ENCODE measurements around the gene FBXO15.

The FBXO15 gene

DNA sequence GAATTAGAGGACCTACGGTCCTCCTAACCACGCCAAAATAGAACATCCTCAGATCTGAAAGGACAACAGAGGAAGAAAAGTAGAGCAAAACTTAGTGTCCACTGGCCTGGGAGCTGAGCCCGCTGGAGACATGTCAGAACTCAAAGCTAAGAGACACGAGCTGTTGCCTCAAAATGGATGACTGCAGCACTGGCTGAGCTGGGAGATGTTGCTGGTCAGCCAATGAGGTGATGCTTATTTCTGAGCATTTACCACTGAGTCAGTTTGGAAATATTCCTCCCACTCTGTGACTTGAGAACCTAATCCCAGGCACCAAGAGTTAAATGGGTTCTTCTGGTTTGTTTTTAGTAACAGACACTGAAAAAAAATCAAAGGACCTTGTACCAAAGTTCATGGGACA lies 32.6 kb downstream of the FBXO15 start:
- WGBS, 2 experiments (ENCODE audit: insufficient coverage in 2 of 2) = 83 to 94% methylated on average over 2 to 4 of the region's 4 CpGs
- peaks cover 8% of the 10 kb centered on the region for H3K9me3 ChIP-seq (ENCODE audit: control insufficient read depth, low read length)
- peaks cover 4% of the 10 kb centered on the region for H3K4me1 ChIP-seq (ENCODE audit: control insufficient read depth, insufficient read depth, low read length, poor library complexity, severe bottlenecking)
- H3K4me3 ChIP-seq (ENCODE audit: extremely low read depth, insufficient read depth, low read length, poor library complexity, severe bottlenecking) = no peak overlapping the region
- H3K36me3 ChIP-seq (ENCODE audit: control insufficient read depth, insufficient read depth, low read length) = no peaks in the 10 kb centered on the region
- H3K27ac ChIP-seq (ENCODE audit: low read depth, low read length, severe bottlenecking) = peak overlapping the region; percentile 44

DNA sequence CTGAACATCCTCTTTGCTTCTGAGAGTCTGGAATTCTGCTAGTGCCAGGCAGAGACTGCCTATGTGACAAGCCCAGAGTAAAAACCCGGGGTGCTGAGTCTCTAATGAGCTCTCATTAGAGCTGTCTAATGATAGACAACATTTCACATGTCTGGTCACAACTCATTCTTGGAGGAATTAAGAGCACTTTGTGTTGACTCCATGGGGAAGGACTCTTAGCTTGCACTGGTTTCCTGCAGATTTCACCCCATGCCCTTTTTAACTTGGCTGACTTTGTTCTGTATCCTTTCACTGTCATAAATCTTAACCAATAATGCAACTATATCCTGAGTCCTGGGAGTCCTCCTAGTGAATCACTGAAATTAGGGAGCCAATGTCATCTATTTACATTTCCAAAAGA lies 33.5 kb downstream of the FBXO15 start:
- Histone ChIP-seq H3K9me3 (ENCODE audit: control insufficient read depth, low read length) (peaks cover 8% of the 10 kb centered on the region), H3K4me3 (ENCODE audit: extremely low read depth, insufficient read depth, low read length, poor library complexity, severe bottlenecking) (no peak overlapping the region), H3K27ac (ENCODE audit: low read depth, low read length, severe bottlenecking) (no peak overlapping the region), H3K4me1 (ENCODE audit: control insufficient read depth, insufficient read depth, low read length, poor library complexity, severe bottlenecking) (peaks cover 4% of the 10 kb centered on the region), H3K36me3 (ENCODE audit: control insufficient read depth, insufficient read depth, low read length) (no peaks in the 10 kb centered on the region)
- 38 to 50% methylated on average over 1 of the region's 1 CpG for WGBS, 2 experiments (ENCODE audit: insufficient coverage in 2 of 2)

DNA sequence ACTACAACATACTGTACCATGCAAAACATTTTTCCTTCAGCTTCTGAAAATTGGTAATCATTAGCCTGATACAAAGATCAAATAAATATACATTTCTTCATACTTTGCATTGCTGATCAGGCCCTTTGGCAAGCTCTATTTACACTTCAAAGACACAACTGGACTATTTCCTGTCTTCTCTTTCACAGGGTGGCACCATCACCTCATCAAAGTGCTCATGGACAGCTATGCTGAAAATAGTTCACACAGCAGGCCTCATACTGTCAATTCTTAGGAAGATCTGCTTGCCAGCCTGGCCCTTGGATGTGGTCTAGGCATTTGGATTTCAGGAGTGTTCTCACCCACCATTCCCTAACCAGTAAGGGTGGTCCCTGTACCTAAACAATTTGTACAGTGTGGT lies 33.9 kb downstream of the FBXO15 start:
- H3K36me3 ChIP-seq (ENCODE audit: control insufficient read depth, insufficient read depth, low read length) = no peaks in the 10 kb centered on the region
- H3K4me3 ChIP-seq (ENCODE audit: extremely low read depth, insufficient read depth, low read length, poor library complexity, severe bottlenecking) = no peak overlapping the region
- H3K27ac ChIP-seq (ENCODE audit: low read depth, low read length, severe bottlenecking) = no peak overlapping the region
- peaks cover 8% of the 10 kb centered on the region for H3K9me3 ChIP-seq (ENCODE audit: control insufficient read depth, low read length)
- peaks cover 4% of the 10 kb centered on the region for H3K4me1 ChIP-seq (ENCODE audit: control insufficient read depth, insufficient read depth, low read length, poor library complexity, severe bottlenecking)

DNA sequence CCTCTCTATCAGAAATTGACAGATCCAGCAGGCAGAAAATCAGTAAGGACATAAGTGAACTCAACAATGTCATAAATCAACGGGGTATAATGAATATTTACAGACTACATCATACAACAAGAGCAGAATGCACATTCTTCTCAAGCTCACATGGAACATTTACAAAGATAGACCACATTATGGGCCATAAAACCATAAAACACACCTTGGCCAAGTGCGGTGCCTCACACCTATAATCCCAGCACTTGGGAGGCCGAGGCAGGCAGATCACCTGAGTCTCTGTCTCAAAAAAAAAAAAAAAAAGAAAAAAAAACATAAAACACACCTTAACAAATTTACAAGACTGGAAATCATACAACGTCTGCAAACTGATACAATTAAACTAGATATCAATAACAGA lies 36.7 kb downstream of the FBXO15 start:
- H3K9me3 ChIP-seq (ENCODE audit: control insufficient read depth, low read length) = peaks cover 8% of the 10 kb centered on the region
- WGBS, 2 experiments (ENCODE audit: insufficient coverage in 2 of 2) = 90 to 100% methylated on average over 2 of the region's 4 CpGs
- no peaks in the 10 kb centered on the region for H3K4me1 ChIP-seq (ENCODE audit: control insufficient read depth, insufficient read depth, low read length, poor library complexity, severe bottlenecking)
- H3K36me3 ChIP-seq (ENCODE audit: control insufficient read depth, insufficient read depth, low read length) = no peaks in the 10 kb centered on the region
- no peak overlapping the region for H3K4me3 ChIP-seq (ENCODE audit: extremely low read depth, insufficient read depth, low read length, poor library complexity, severe bottlenecking)
- no peak overlapping the region for H3K27ac ChIP-seq (ENCODE audit: low read depth, low read length, severe bottlenecking)

DNA sequence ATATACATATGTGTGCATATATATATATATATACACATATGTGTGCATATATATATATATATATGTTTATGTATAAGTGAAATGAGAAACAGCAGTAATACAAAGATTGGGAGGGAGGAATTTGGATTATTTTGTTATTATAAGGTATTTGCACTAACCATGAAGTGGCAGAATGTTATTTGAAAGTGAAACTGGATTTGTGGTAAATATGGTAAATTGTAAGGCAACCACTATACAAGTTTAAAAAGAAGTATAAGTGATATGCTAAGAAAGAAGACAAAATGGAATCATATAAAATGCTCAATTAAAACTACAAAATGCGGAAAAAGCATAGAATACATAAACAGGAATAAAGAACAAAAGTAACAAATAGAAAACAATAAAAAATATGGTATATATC lies 37.5 kb downstream of the FBXO15 start:
- WGBS, 2 experiments (ENCODE audit: insufficient coverage in 2 of 2) = no CpG with 5 or more reads among the region's 1 CpG
- no peaks in the 10 kb centered on the region for H3K36me3 ChIP-seq (ENCODE audit: control insufficient read depth, insufficient read depth, low read length)
- no peak overlapping the region for H3K27ac ChIP-seq (ENCODE audit: low read depth, low read length, severe bottlenecking)
- H3K4me1 ChIP-seq (ENCODE audit: control insufficient read depth, insufficient read depth, low read length, poor library complexity, severe bottlenecking) = no peaks in the 10 kb centered on the region
- H3K9me3 ChIP-seq (ENCODE audit: control insufficient read depth, low read length) = peaks cover 8% of the 10 kb centered on the region
- no peak overlapping the region for H3K4me3 ChIP-seq (ENCODE audit: extremely low read depth, insufficient read depth, low read length, poor library complexity, severe bottlenecking)

DNA sequence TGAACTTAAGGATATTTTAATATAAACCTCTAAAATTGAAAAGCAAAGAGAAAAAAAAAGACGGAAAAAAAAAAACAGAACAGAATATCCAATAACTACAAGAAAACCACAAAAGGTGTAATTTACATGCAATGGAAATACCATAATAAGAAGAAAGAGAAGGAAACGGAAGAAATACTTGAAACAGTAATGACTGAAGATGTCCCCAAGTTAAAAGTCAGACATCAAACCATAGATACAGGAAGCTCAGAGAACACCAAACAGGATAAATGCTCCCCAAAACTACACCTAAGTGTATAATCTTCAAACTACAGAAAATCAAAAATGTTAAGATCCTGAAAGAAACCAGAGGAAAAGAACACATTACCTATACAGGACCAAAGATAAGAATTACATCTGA lies 39.2 kb downstream of the FBXO15 start:
- Histone ChIP-seq H3K4me1 (ENCODE audit: control insufficient read depth, insufficient read depth, low read length, poor library complexity, severe bottlenecking) (no peaks in the 10 kb centered on the region), H3K27ac (ENCODE audit: low read depth, low read length, severe bottlenecking) (no peak overlapping the region), H3K4me3 (ENCODE audit: extremely low read depth, insufficient read depth, low read length, poor library complexity, severe bottlenecking) (no peak overlapping the region), H3K9me3 (ENCODE audit: control insufficient read depth, low read length) (peaks cover 8% of the 10 kb centered on the region), H3K36me3 (ENCODE audit: control insufficient read depth, insufficient read depth, low read length) (no peaks in the 10 kb centered on the region)
- no CpG with 5 or more reads among the region's 2 CpGs for WGBS, 2 experiments (ENCODE audit: insufficient coverage in 2 of 2)

DNA sequence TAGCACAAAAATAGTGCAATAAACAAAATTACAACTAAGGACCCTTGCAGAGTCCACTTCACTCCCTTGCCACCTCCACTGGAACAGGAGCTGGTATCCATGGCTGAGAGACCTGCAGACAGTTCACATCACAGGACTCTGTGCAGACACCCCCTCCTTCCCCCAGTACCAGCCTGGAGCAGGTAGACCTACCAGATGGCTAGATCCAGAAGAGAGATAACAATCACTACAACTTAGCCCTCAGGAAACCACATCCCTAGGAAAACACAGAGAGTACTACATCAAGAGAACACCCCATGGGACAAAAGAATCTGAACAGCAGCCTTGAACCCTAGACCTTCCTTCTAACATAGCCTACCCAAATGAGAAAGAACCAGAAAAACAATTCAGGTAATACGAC lies 49.8 kb downstream of the FBXO15 start:
- H3K36me3 ChIP-seq (ENCODE audit: control insufficient read depth, insufficient read depth, low read length) = no peaks in the 10 kb centered on the region
- no peak overlapping the region for H3K4me3 ChIP-seq (ENCODE audit: extremely low read depth, insufficient read depth, low read length, poor library complexity, severe bottlenecking)
- H3K9me3 ChIP-seq (ENCODE audit: control insufficient read depth, low read length) = no peaks in the 10 kb centered on the region
- WGBS, 2 experiments (ENCODE audit: insufficient coverage in 2 of 2) = 100% methylated on average over 1 of the region's 1 CpG; no CpG with 5 or more reads in 1 of the 2 experiments
- H3K4me1 ChIP-seq (ENCODE audit: control insufficient read depth, insufficient read depth, low read length, poor library complexity, severe bottlenecking) = no peaks in the 10 kb centered on the region
- no peak overlapping the region for H3K27ac ChIP-seq (ENCODE audit: low read depth, low read length, severe bottlenecking)

DNA sequence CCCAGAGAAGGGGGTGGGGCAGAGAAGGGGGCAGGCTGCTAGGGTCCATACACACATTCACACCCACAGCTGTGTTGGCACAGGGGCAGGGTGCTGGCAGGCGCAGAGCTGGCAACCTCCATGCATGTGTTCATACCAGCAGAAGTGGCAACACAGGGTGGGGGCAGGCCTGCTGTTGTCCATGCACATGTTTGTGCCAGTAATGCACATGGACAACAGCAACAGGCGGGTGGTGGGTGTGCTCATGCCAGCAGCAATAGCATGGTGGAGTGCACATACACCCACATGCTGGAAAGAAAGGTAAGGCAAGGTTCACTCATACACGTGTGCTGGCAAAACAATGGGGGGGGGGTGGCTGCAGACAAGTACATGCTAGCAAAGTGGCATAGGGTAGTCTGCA lies 54.7 kb downstream of the FBXO15 start:
- Histone ChIP-seq H3K9me3 (ENCODE audit: control insufficient read depth, low read length) (peaks cover 5% of the 10 kb centered on the region), H3K4me3 (ENCODE audit: extremely low read depth, insufficient read depth, low read length, poor library complexity, severe bottlenecking) (no peak overlapping the region), H3K36me3 (ENCODE audit: control insufficient read depth, insufficient read depth, low read length) (no peaks in the 10 kb centered on the region), H3K4me1 (ENCODE audit: control insufficient read depth, insufficient read depth, low read length, poor library complexity, severe bottlenecking) (no peaks in the 10 kb centered on the region), H3K27ac (ENCODE audit: low read depth, low read length, severe bottlenecking) (no peak overlapping the region)
- WGBS, 2 experiments (ENCODE audit: insufficient coverage in 2 of 2) = 87 to 100% methylated on average over 2 to 3 of the region's 3 CpGs

DNA sequence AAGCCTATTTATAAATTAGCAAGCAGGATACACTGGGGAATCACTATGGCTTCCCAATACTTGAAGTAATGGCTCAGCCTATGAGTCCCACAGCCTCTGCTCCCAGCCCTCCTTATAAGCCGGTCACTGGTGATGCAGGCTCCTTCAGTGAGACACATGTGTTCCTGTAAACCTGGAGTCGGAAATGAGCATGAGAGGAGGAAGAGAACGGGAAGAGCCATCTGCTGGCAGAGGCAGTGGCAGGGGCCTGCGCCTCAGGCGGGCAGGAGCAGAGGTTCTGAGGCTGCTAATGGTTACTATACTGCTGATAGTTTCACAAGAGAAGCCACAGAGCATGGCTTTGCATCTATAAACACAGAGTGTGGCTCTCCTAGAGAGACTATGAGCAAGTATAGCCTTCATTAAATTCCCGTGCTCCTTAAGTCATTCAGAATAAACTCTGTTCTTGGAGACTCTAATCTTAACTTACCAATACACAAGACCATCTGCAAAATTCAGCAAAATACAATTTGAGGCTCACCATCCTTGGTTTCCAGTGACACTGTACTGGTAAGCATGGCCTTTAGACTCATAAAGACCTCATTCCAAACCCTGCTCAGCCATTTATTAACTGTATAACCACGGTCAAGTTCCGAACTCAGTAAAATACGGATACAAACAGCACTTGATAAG lies 63.3 kb downstream of the FBXO15 start:
- no peak overlapping the region for H3K27ac ChIP-seq (ENCODE audit: low read depth, low read length, severe bottlenecking)
- H3K36me3 ChIP-seq (ENCODE audit: control insufficient read depth, insufficient read depth, low read length) = no peaks in the 10 kb centered on the region
- 73 to 88% methylated on average over 5 to 6 of the region's 9 CpGs for WGBS, 2 experiments (ENCODE audit: insufficient coverage in 2 of 2)
- H3K4me3 ChIP-seq (ENCODE audit: extremely low read depth, insufficient read depth, low read length, poor library complexity, severe bottlenecking) = no peak overlapping the region
- H3K4me1 ChIP-seq (ENCODE audit: control insufficient read depth, insufficient read depth, low read length, poor library complexity, severe bottlenecking) = no peaks in the 10 kb centered on the region
- H3K9me3 ChIP-seq (ENCODE audit: control insufficient read depth, low read length) = peaks cover 5% of the 10 kb centered on the region

DNA sequence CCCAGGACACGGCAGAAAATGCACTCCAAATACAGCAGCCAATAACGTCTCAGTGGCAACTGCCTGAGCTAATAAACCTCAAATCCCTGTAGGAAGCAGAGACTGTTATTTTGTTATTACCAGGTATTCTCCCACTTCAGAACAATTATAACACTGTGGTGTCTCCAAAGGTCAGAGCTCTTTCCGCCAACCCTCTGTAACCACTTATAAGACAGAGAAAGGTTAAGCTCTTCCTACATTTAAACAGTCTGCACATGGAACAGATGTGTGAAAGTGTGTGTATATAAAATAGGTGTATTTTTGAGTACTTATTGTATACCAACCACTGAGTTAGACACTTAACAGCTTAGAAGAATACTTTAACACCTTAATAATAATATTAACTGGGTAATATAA lies 64.1 kb downstream of the FBXO15 start:
- no peak overlapping the region for H3K4me3 ChIP-seq (ENCODE audit: extremely low read depth, insufficient read depth, low read length, poor library complexity, severe bottlenecking)
- WGBS, 2 experiments (ENCODE audit: insufficient coverage in 2 of 2) = 80 to 100% methylated on average over 1 to 2 of the region's 3 CpGs
- no peak overlapping the region for H3K27ac ChIP-seq (ENCODE audit: low read depth, low read length, severe bottlenecking)
- H3K4me1 ChIP-seq (ENCODE audit: control insufficient read depth, insufficient read depth, low read length, poor library complexity, severe bottlenecking) = no peaks in the 10 kb centered on the region
- H3K9me3 ChIP-seq (ENCODE audit: control insufficient read depth, low read length) = peaks cover 5% of the 10 kb centered on the region
- no peaks in the 10 kb centered on the region for H3K36me3 ChIP-seq (ENCODE audit: control insufficient read depth, insufficient read depth, low read length)

DNA sequence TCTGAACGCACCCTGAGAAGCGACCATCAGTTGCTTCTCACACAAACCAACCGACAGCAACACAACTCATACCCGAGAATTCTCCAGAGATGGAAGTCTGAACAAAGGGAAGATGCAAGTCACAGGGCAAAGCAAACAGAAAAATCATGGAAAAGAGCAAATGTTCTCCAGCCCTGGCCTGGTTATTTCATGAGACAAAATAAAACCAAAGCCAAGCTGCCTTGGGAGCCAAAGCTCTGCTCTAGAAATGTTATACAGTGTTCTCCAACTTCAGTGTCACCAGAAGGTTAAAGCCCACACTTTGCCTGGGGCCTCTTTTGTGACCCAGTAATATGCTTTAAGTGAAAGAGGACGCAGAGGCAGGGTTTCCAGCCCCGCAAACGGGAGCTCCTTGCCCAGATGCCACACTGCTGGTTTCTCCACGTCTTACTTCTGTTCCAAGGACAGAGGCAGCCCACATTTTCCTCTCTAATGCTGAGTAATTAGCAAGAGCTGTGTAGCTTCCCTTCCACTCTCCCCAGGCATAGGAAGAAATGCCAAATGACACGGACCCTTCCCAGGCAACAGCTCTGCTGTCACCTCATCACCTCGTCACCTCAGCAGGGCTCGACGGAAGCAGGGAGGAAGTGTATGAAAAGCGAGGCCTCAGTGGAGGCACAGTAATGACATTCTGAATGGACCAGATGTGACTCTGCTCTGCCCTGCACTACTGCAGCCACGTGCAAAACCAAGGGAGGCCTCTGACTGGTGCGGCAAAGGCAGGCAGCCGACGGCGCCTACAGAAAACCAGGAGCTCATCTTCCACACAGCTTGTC lies 64.7 kb downstream of the FBXO15 start:
- Histone ChIP-seq H3K27ac (ENCODE audit: low read depth, low read length, severe bottlenecking) (no peak overlapping the region), H3K4me3 (ENCODE audit: extremely low read depth, insufficient read depth, low read length, poor library complexity, severe bottlenecking) (no peak overlapping the region)
- WGBS, 2 experiments (ENCODE audit: insufficient coverage in 2 of 2) = 77 to 80% methylated on average over 14 to 15 of the region's 18 CpGs

More for the DNA sequence above, 64.7 kb downstream of the FBXO15 start:
- Histone ChIP-seq H3K9me3 (ENCODE audit: control insufficient read depth, low read length) (no peaks in the 10 kb centered on the region), H3K4me1 (ENCODE audit: control insufficient read depth, insufficient read depth, low read length, poor library complexity, severe bottlenecking) (no peaks in the 10 kb centered on the region), H3K36me3 (ENCODE audit: control insufficient read depth, insufficient read depth, low read length) (no peaks in the 10 kb centered on the region)

Data from mesodermal cell (in vitro differentiated cells).